Fibroblast of mammary gland (primary cell): ENCODE results near the gene SLC26A4.

Source experiments
- DNase-seq: peaks from one replicate; pipeline ENCODE4 v3.0.0-alpha.2; 2010; ENCODE audit warnings: low read depth
- H3K4me3 ChIP-seq: 2 replicates; pipeline ENCODE4 v1.5.1; 2011; ENCODE audit warnings: low read depth, mild to moderate bottlenecking, low read length, moderate library complexity; ENCODE audit not compliant: control insufficient read depth
- TF ChIP-seq, protein P1 (sequence below): conservative IDR thresholded peaks from 2 replicates; pipeline ENCODE4 v1.5.1; 2011; ENCODE audit warnings: low read depth, low read length, inconsistent platforms; ENCODE audit not compliant: control insufficient read depth, insufficient read depth

Gene SLC26A4

GRCh38 chr7:107700570-107700969 is 39.9 kb downstream of the SLC26A4 start:
- TF ChIP-seq, protein P1, sequence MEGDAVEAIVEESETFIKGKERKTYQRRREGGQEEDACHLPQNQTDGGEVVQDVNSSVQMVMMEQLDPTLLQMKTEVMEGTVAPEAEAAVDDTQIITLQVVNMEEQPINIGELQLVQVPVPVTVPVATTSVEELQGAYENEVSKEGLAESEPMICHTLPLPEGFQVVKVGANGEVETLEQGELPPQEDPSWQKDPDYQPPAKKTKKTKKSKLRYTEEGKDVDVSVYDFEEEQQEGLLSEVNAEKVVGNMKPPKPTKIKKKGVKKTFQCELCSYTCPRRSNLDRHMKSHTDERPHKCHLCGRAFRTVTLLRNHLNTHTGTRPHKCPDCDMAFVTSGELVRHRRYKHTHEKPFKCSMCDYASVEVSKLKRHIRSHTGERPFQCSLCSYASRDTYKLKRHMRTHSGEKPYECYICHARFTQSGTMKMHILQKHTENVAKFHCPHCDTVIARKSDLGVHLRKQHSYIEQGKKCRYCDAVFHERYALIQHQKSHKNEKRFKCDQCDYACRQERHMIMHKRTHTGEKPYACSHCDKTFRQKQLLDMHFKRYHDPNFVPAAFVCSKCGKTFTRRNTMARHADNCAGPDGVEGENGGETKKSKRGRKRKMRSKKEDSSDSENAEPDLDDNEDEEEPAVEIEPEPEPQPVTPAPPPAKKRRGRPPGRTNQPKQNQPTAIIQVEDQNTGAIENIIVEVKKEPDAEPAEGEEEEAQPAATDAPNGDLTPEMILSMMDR, result no peak

DNA sequence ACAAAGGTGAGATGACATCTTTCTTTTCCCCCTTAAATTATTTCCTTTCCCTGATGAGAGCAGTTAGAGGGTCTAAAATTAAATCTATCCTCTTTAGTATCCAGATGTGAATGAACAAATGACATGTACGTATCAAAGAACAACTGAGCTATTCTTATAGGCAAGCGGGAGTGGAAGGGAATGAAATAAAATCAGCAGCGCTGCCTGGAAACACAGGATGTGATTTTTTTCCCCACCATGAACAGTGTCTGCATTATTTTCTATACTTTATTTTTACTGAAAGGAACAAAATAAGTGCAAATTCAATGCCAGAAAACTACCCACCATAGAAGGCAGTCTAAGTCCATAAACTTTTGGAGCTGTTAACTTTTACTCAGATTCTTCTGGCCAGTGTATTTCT is 40.6 kb downstream of the SLC26A4 start:
- no peak for DNase-seq
- TF ChIP-seq, protein P1, result no peak

More at GRCh38 chr7:107700570-107700969, 39.9 kb downstream of the SLC26A4 start:
- H3K4me3 ChIP-seq, result no peak overlapping the region
- no peak for DNase-seq

DNA sequence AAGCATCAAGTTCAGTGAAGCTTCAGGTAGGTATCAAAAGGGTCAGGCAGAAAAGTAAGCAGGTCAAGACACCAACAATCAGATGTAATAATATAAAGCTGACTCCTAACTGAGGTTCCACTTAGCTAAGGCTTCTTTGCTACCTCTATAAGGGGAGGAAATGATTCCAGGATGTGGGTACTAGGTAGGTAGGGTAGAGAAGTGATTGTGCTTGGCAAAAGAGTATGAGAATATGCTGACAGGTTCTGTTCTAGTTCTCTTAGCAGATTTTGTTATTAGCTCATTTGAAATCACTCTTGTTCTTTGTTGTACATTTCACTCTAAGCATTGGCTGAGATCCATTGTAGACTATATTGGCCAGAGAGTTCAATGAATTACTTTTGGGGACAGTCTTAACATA is 42.6 kb downstream of the SLC26A4 start:
- TF ChIP-seq, protein P1, result no peak
- H3K4me3 ChIP-seq, result no peak overlapping the region
- DNase-seq, result no peak

More for the DNA sequence above, 40.6 kb downstream of the SLC26A4 start:
- no peak overlapping the region for H3K4me3 ChIP-seq

DNA sequence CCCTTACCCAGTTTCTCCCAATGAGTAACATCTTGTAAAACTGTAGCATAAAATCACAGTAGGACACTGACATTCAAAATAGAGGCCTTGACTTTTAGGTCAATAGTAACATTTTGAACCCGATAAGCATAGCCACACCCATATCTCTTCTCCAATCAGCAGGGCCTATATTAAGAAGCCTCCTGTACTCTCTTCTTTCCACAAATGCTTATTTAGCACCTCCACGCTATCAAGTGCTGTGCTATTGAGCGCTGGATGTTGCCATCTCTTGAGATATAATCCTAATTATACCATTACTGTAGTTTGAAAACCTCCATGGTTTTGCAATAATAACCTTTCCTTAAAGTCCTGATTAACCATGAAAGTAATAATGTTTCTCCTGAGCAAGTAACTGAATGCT is 43.2 kb downstream of the SLC26A4 start:
- DNase-seq, result no peak
- TF ChIP-seq, protein P1, result no peak
- H3K4me3 ChIP-seq, result no peak overlapping the region

DNA sequence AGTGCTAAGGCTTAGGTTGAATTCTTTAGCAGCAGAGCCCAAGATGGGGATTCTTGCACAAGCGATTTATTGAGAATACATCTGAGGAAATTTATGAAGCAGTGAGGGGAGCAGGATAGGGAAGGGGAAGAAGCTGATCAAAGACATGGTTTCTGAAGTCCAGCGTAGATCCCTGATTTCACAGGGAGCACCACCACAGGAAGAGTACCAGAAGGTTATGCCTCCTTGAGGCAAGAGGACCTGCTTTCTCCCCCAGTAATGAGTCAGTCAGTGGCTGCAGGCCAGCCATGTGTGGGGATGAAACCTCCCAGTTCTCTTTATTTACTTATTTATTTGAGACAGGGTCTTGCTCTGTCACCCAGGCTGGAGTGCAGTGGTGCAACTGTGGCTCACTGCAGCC is 48.3 kb downstream of the SLC26A4 start:
- no peak overlapping the region for H3K4me3 ChIP-seq
- DNase-seq, result peak; percentile 46
- TF ChIP-seq, protein P1, result no peak

DNA sequence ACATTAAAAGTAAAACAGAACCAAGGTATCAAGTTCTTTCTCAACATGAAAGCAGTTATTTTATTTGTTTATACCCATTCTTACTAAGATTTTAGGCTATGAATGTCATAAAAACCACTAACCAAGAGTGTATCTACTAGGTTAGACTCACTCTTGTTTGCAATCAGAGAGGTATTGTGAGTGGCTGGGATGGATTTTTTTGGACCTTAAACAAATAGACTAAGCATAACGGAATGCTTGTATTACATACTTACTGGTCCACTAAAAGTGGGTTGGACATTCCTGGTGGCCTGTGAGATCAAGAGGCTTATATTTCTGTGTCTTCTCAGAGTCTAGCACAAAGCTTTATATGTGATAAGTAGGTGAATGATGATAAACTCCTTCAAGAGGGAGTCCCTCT is 50.7 kb downstream of the SLC26A4 start:
- peak; percentile 38 for DNase-seq
- TF ChIP-seq, protein P1, result no peak
- no peak overlapping the region for H3K4me3 ChIP-seq

GRCh38 chr7:107712025-107712424 is 51.4 kb downstream of the SLC26A4 start:
- TF ChIP-seq, protein P1, result no peak
- no peak for DNase-seq
- H3K4me3 ChIP-seq, result no peak overlapping the region
